GM06990 (cell line): ENCODE results near the gene PHF21A.

Experiments used
- DNase-seq: peaks from one replicate; pipeline ENCODE4 v3.0.0-alpha.2; 2011; ENCODE audit not compliant: insufficient read length; ENCODE audit errors: extremely low read depth
- H3K27me3 ChIP-seq: replicated peaks from 2 replicates; pipeline ENCODE4 v1.6.0; 2011; ENCODE audit warnings: low read length; ENCODE audit not compliant: control insufficient read depth, insufficient read depth
- H3K36me3 ChIP-seq: 2 replicates; pipeline ENCODE4 v1.5.1; 2011; ENCODE audit warnings: low read length; ENCODE audit not compliant: control insufficient read depth, insufficient read depth
- H3K4me3 ChIP-seq: replicated peaks from 2 replicates; pipeline ENCODE4 v1.5.1; 2011; ENCODE audit warnings: low read depth, mild to moderate bottlenecking, control low read depth, low read length
- TF ChIP-seq, protein P1 (sequence below): IDR thresholded peaks from 2 replicates; pipeline ENCODE4 v1.5.1; 2011; ENCODE audit warnings: low read length, control low read depth, mild to moderate bottlenecking, inconsistent platforms; ENCODE audit not compliant: insufficient read depth, poor library complexity, severe bottlenecking

PHF21A gene

DNA sequence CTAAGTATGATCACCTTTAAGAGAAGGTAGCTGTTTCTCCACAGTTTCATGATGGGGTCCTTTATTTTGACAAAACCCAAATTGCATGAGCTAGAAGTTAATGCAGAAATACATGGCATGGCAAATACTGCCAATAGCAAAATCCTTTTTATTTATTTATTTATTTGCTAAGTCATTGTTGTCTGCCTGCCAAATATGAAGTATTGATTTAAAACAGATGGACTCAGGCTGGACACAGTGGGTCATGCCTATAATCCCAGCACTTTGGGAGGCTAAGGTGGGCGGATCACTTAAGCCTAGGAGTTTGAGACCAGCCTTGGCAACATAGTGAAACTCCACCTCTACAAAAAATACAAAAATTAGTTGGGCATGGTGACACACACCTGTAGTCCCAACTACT is 146.4 kb downstream of the PHF21A start:
- Histone ChIP-seq H3K4me3 (no peak overlapping the region), H3K27me3 (no peaks in the 10 kb centered on the region), H3K36me3 (peaks cover 5% of the 10 kb centered on the region)
- DNase-seq = no peak
- TF ChIP-seq, protein P1, sequence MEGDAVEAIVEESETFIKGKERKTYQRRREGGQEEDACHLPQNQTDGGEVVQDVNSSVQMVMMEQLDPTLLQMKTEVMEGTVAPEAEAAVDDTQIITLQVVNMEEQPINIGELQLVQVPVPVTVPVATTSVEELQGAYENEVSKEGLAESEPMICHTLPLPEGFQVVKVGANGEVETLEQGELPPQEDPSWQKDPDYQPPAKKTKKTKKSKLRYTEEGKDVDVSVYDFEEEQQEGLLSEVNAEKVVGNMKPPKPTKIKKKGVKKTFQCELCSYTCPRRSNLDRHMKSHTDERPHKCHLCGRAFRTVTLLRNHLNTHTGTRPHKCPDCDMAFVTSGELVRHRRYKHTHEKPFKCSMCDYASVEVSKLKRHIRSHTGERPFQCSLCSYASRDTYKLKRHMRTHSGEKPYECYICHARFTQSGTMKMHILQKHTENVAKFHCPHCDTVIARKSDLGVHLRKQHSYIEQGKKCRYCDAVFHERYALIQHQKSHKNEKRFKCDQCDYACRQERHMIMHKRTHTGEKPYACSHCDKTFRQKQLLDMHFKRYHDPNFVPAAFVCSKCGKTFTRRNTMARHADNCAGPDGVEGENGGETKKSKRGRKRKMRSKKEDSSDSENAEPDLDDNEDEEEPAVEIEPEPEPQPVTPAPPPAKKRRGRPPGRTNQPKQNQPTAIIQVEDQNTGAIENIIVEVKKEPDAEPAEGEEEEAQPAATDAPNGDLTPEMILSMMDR = no peak

DNA sequence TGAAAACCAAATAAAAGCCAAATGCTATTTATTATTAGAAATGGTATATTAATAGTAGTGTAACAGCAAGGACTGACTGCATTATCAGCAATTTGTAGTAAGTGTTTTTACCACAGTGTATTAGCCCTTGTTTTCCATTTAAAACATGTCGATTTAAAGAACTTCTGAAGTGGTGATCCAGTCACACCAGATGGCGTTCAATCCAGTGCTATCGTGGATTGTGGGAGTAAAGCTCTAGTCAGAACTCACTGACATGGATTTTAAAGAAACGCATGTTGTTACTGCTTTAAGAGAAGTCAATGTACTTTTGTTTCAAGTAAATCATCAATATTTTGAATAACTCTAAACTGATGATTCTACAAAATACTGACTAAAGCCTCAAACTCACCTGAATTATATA is 147.7 kb downstream of the PHF21A start:
- Histone ChIP-seq H3K4me3 (no peak overlapping the region), H3K36me3 (peaks cover 4% of the 10 kb centered on the region), H3K27me3 (no peaks in the 10 kb centered on the region)
- DNase-seq = no peak
- TF ChIP-seq, protein P1 = no peak

- Histone ChIP-seq H3K27me3 (no peaks in the 10 kb centered on the region), H3K36me3 (peaks cover 8% of the 10 kb centered on the region), H3K4me3 (no peak overlapping the region)
- DNase-seq = no peak
- TF ChIP-seq, protein P1 = no peak
Measured at GRCh38 chr11:45968901-45969300, 152.4 kb downstream of the PHF21A start.

GRCh38 chr11:45967506-45967905 is 153.7 kb downstream of the PHF21A start:
- no peak overlapping the region for H3K4me3 ChIP-seq
- TF ChIP-seq, protein P1 = no peak
- DNase-seq = no peak
- H3K36me3 ChIP-seq = peaks cover 8% of the 10 kb centered on the region
- H3K27me3 ChIP-seq = no peaks in the 10 kb centered on the region

GRCh38 chr11:45964911-45965389 is 156.3 kb downstream of the PHF21A start:
- DNase-seq = peak; percentile 15
- no peak overlapping the region for H3K4me3 ChIP-seq
- no peaks in the 10 kb centered on the region for H3K27me3 ChIP-seq
- TF ChIP-seq, protein P1 = peak; percentile 93
- H3K36me3 ChIP-seq = peaks cover 5% of the 10 kb centered on the region

DNA sequence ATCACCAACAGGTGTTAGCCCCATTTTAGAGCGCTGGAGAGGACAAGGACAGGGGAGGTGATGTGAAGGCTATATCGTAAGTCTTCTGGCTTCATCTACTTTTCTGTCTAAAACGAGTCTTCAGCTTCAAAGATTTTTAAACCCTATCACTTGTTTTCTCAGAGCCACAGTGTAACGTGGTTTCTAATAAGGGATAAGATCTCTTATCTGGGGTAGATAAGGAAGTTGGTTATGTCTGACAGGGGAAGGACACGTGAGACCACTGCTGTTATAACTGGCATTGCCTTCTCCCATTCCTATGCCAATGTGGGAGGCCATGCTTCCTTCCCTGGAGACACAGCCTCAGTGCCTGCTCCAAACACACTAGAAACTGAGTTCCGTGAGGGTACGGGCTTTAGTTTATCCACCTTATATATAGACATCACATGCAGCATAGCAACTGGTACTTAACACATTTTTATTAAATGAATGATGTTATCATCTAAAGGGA is 159.5 kb downstream of the PHF21A start:
- H3K36me3 ChIP-seq = peaks cover 4% of the 10 kb centered on the region; the same call in 1 of the 2 replicates
- no peak overlapping the region for H3K4me3 ChIP-seq
- TF ChIP-seq, protein P1 = no peak
- no peak for DNase-seq
- H3K27me3 ChIP-seq = no peaks in the 10 kb centered on the region
